Ammon's horn (tissue), 1 donor: ENCODE measurements around the gene LDLRAD3.

Source experiments
- DNase-seq: peaks from one replicate; pipeline ENCODE4 v3.0.0-alpha.2; 2016; ENCODE audit warnings: low spot score

The LDLRAD3 gene

GRCh38 chr11:36240173-36240572 lies 296.3 kb downstream of the LDLRAD3 start:
- DNase-seq: no peak

GRCh38 chr11:36240801-36241200 lies 296.9 kb downstream of the LDLRAD3 start:
- DNase-seq: no peak

- no peak for DNase-seq
Measured at GRCh38 chr11:36241497-36241896, 297.6 kb downstream of the LDLRAD3 start.

- no peak for DNase-seq
Measured at GRCh38 chr11:36243641-36244040, 299.8 kb downstream of the LDLRAD3 start.

GRCh38 chr11:36247493-36247892 lies 303.6 kb downstream of the LDLRAD3 start:
- DNase-seq: no peak

- no peak for DNase-seq
Measured at GRCh38 chr11:36248436-36248835, 304.6 kb downstream of the LDLRAD3 start.

- no peak for DNase-seq
Measured at GRCh38 chr11:36249246-36249645, 305.4 kb downstream of the LDLRAD3 start.

GRCh38 chr11:36251823-36252222 lies 308.0 kb downstream of the LDLRAD3 start:
- peak; percentile 21 for DNase-seq

GRCh38 chr11:36253238-36253637 lies 309.4 kb downstream of the LDLRAD3 start:
- peak; percentile 72 for DNase-seq

- DNase-seq: no peak
Measured at GRCh38 chr11:36254713-36255112, 310.9 kb downstream of the LDLRAD3 start.

GRCh38 chr11:36257351-36257750 lies 313.5 kb downstream of the LDLRAD3 start:
- no peak for DNase-seq

- DNase-seq: peak; percentile 80
Measured at GRCh38 chr11:36258730-36259360, 315.0 kb downstream of the LDLRAD3 start.

- no peak for DNase-seq
Measured at GRCh38 chr11:36261094-36261493, 317.2 kb downstream of the LDLRAD3 start.

GRCh38 chr11:36264011-36264972 lies 320.4 kb downstream of the LDLRAD3 start:
- DNase-seq: no peak

- no peak for DNase-seq
Measured at GRCh38 chr11:36264973-36265344, 321.1 kb downstream of the LDLRAD3 start.

- peak; percentile 53 for DNase-seq
Measured at GRCh38 chr11:36265793-36266628, 322.1 kb downstream of the LDLRAD3 start.

GRCh38 chr11:36266767-36267166 lies 322.9 kb downstream of the LDLRAD3 start:
- DNase-seq: peak; percentile 25

- no peak for DNase-seq
Measured at GRCh38 chr11:36268337-36268985, 324.6 kb downstream of the LDLRAD3 start.

- no peak for DNase-seq
Measured at GRCh38 chr11:36270701-36271100, 326.8 kb downstream of the LDLRAD3 start.

GRCh38 chr11:36271794-36272407 lies 328.0 kb downstream of the LDLRAD3 start:
- DNase-seq: no peak

- DNase-seq: peak; percentile 70
Measured at GRCh38 chr11:36273110-36273509, 329.2 kb downstream of the LDLRAD3 start.
